Hepatocyte (in vitro differentiated cells): ENCODE results near the gene SLC38A1. TPM values are rescaled to one million over a fixed set of nuclear protein-coding genes. Genes with fewer than 3 reads are reported as not detected.

Experiments used
- DNase-seq: peaks from one replicate; pipeline ENCODE4 v3.0.0-alpha.2; 2016; ENCODE audit warnings: low spot score
- H2AFZ ChIP-seq: fragments of 200-600 bp; sonication (generic); 2 replicates; pipeline ENCODE4 v1.6.0; 2016; ENCODE audit warnings: antibody characterized with exemption, mild to moderate bottlenecking
- H3K27ac ChIP-seq: fragments of 200-600 bp; sonication (generic); 2 replicates; pipeline ENCODE4 v1.5.1; 2016; ENCODE audit warnings: mild to moderate bottlenecking
- H3K27me3 ChIP-seq: fragments of 200-600 bp; sonication (generic); 2 replicates; pipeline ENCODE4 v1.6.1; 2016
- H3K36me3 ChIP-seq: fragments of 200-600 bp; sonication (generic); replicated peaks from 2 replicates; pipeline ENCODE4 v1.5.1; 2016; ENCODE audit warnings: low read depth; ENCODE audit not compliant: insufficient read depth
- H3K4me1 ChIP-seq: fragments of 200-600 bp; sonication (generic); 2 replicates; pipeline ENCODE4 v1.5.1; 2016; ENCODE audit warnings: mild to moderate bottlenecking, moderate library complexity; ENCODE audit not compliant: insufficient read depth
- H3K4me2 ChIP-seq: fragments of 200-600 bp; sonication (generic); 2 replicates; pipeline ENCODE4 v1.6.0; 2016
- H3K4me3 ChIP-seq: fragments of 200-600 bp; sonication (generic); 2 replicates; pipeline ENCODE4 v1.5.1; 2016; ENCODE audit warnings: mild to moderate bottlenecking
- H3K79me2 ChIP-seq: fragments of 200-600 bp; sonication (generic); 2 replicates; pipeline ENCODE4 v1.6.0; 2017; ENCODE audit warnings: mild to moderate bottlenecking
- H3K9me2 ChIP-seq: fragments of 200-600 bp; sonication (generic); replicated peaks from 2 replicates; pipeline ENCODE4 v1.6.0; 2017; ENCODE audit warnings: mild to moderate bottlenecking; ENCODE audit not compliant: insufficient read depth
- H3K9me3 ChIP-seq: fragments of 200-600 bp; sonication (generic); 2 replicates; pipeline ENCODE4 v1.5.1; 2016; ENCODE audit warnings: low read depth, mild to moderate bottlenecking
- H4K20me1 ChIP-seq: fragments of 200-600 bp; sonication (generic); 2 replicates; pipeline ENCODE4 v1.6.0; 2016; ENCODE audit warnings: mild to moderate bottlenecking; ENCODE audit not compliant: insufficient read depth, poor library complexity, severe bottlenecking
- CTCF ChIP-seq: fragments of 200-600 bp; sonication (generic); IDR thresholded peaks from 2 replicates; pipeline ENCODE4 v1.5.1; 2016; ENCODE audit warnings: antibody characterized with exemption, mild to moderate bottlenecking; ENCODE audit not compliant: poor library complexity
- EZH2 ChIP-seq: fragments of 200-600 bp; sonication (generic); IDR thresholded peaks from 2 replicates; pipeline ENCODE4 v1.6.1; 2016; ENCODE audit warnings: antibody characterized with exemption, mild to moderate bottlenecking, borderline replicate concordance
- EZH2phosphoT487 ChIP-seq: fragments of 200-600 bp; sonication (generic); IDR thresholded peaks from one replicate; pipeline ENCODE4 v1.6.1; 2018; ENCODE audit warnings: antibody characterized with exemption, mild to moderate bottlenecking, low read depth, moderate library complexity; ENCODE audit not compliant: unreplicated experiment, severe bottlenecking
- WGBS: methylation state at CpG from one replicate; pipeline ENCODE4 v1.1.6; 2016; ENCODE audit warnings: low lambda C conversion rate; ENCODE audit errors: missing lambda C conversion rate; 5-methylcytosine and 5-hydroxymethylcytosine counted together
- polyA plus RNA-seq: library from polyadenylated mRNA; unstranded; fragments of >200 nt; fragmentation: Nextera tagmentation; extraction: Ambion mirVana; gene quantifications from 2 replicates; pipeline ENCODE4 v1.2.1, GENCODE V29; 2016
- total RNA-seq: library from RNA; depleted of rRNA; stranded (reverse); fragments of >200 nt; gene quantifications from 2 replicates; pipeline ENCODE4 v1.2.3, GENCODE V29; 2014

Gene SLC38A1
- total and polyA plus RNA-seq, 2 experiments from 2014 or later: 48.2 to 86.8 TPM

- peaks cover 4% of the 10 kb centered on the region for H3K9me3 ChIP-seq
- H3K4me3 ChIP-seq: no peak overlapping the region
- H3K4me2 ChIP-seq: no peak overlapping the region
- no peaks in the 10 kb centered on the region for H3K9me2 ChIP-seq
- DNase-seq: no peak
- no peak overlapping the region for H2AFZ ChIP-seq
- H3K4me1 ChIP-seq: no peaks in the 10 kb centered on the region
- H3K27ac ChIP-seq: no peak overlapping the region
- H3K27me3 ChIP-seq: no peaks in the 10 kb centered on the region
- H4K20me1 ChIP-seq: no peaks in the 10 kb centered on the region
- no peak for TF ChIP-seq EZH2
- TF ChIP-seq CTCF: no peak
- TF ChIP-seq EZH2phosphoT487: no peak
- H3K79me2 ChIP-seq: no peaks in the 10 kb centered on the region
- no peaks in the 10 kb centered on the region for H3K36me3 ChIP-seq
Measured at GRCh38 chr12:46282829-46283228, 14.0 kb upstream of the SLC38A1 start.

- Histone ChIP-seq H3K27me3 (no peaks in the 10 kb centered on the region), H3K4me2 (no peak overlapping the region), H3K27ac (no peak overlapping the region), H3K9me2 (no peaks in the 10 kb centered on the region), H3K36me3 (no peaks in the 10 kb centered on the region), H3K4me3 (no peak overlapping the region), H3K79me2 (no peaks in the 10 kb centered on the region), H3K4me1 (no peaks in the 10 kb centered on the region), H2AFZ (no peak overlapping the region), H4K20me1 (no peaks in the 10 kb centered on the region), H3K9me3 (no peaks in the 10 kb centered on the region)
- WGBS: 87% methylated on average over 3 of the region's 3 CpGs
- no peak for TF ChIP-seq EZH2phosphoT487
- DNase-seq: no peak
Measured at GRCh38 chr12:46276756-46277155, 7.9 kb upstream of the SLC38A1 start.

- WGBS: 78% methylated on average over 2 of the region's 2 CpGs
- no peaks in the 10 kb centered on the region for H3K36me3 ChIP-seq
- H3K4me3 ChIP-seq: no peak overlapping the region
Measured at GRCh38 chr12:46271863-46272262, 3.0 kb upstream of the SLC38A1 start.

More at GRCh38 chr12:46271863-46272262, 3.0 kb upstream of the SLC38A1 start:
- Histone ChIP-seq H3K27me3 (no peaks in the 10 kb centered on the region), H3K9me2 (no peaks in the 10 kb centered on the region), H3K9me3 (no peaks in the 10 kb centered on the region), H3K4me2 (no peak overlapping the region), H4K20me1 (no peaks in the 10 kb centered on the region), H2AFZ (no peak overlapping the region), H3K4me1 (peaks cover 7% of the 10 kb centered on the region), H3K79me2 (peaks cover 20% of the 10 kb centered on the region), H3K27ac (no peak overlapping the region)
- no peak for DNase-seq
- TF ChIP-seq CTCF (no peak), EZH2 (no peak), EZH2phosphoT487 (no peak)
